HG03060 (cell line): ENCODE data around the gene DCTD.

Experiments
- ATAC-seq: cut with Tn5 transposase; IDR thresholded peaks from one replicate; pipeline ENCODE4 v1.9.1; 2021; ENCODE audit warnings: low read depth, moderate number of reproducible peaks; ENCODE audit not compliant: unreplicated experiment

Gene DCTD

GRCh38 chr4:182875453-182876405 lies 41.5 kb downstream of the DCTD start:
- ATAC-seq, result no peak

- ATAC-seq, result no peak
These were observed 42.3 kb downstream of the DCTD start for GRCh38 chr4:182874797-182875345.

- no peak for ATAC-seq
These were observed 42.9 kb downstream of the DCTD start for GRCh38 chr4:182874304-182874751.

- no peak for ATAC-seq
These were observed 43.5 kb downstream of the DCTD start for GRCh38 chr4:182873726-182874125.

GRCh38 chr4:182873289-182873688 lies 43.9 kb downstream of the DCTD start:
- no peak for ATAC-seq

GRCh38 chr4:182872886-182873285 lies 44.3 kb downstream of the DCTD start:
- ATAC-seq, result no peak

- no peak for ATAC-seq
These were observed 45.6 kb downstream of the DCTD start for GRCh38 chr4:182871616-182872015.

- ATAC-seq, result no peak
These were observed 47.5 kb downstream of the DCTD start for GRCh38 chr4:182869697-182870096.

- ATAC-seq, result no peak
These were observed 50.4 kb downstream of the DCTD start for GRCh38 chr4:182866746-182867145.

GRCh38 chr4:182863501-182863900 lies 53.7 kb downstream of the DCTD start:
- no peak for ATAC-seq

- no peak for ATAC-seq
These were observed 54.3 kb downstream of the DCTD start for GRCh38 chr4:182862921-182863320.

- ATAC-seq, result no peak
These were observed 54.9 kb downstream of the DCTD start for GRCh38 chr4:182862141-182862875.

- no peak for ATAC-seq
These were observed 55.8 kb downstream of the DCTD start for GRCh38 chr4:182861346-182861745.

- no peak for ATAC-seq
These were observed 57.5 kb downstream of the DCTD start for GRCh38 chr4:182859730-182860129.

- ATAC-seq, result no peak
These were observed 58.5 kb downstream of the DCTD start for GRCh38 chr4:182858711-182859110.

GRCh38 chr4:182856862-182857261 lies 60.3 kb downstream of the DCTD start:
- no peak for ATAC-seq

- ATAC-seq, result no peak
These were observed 61.3 kb downstream of the DCTD start for GRCh38 chr4:182855877-182856276.

GRCh38 chr4:182855312-182855711 lies 61.9 kb downstream of the DCTD start:
- no peak for ATAC-seq

GRCh38 chr4:182854466-182854865 lies 62.7 kb downstream of the DCTD start:
- no peak for ATAC-seq

- no peak for ATAC-seq
These were observed 63.4 kb downstream of the DCTD start for GRCh38 chr4:182853731-182854330.

- ATAC-seq, result no peak
These were observed 68.5 kb downstream of the DCTD start for GRCh38 chr4:182848685-182849084.
